ENCODE results near the gene UBXN7. TPM values are rescaled to one million over a fixed set of nuclear protein-coding genes. Genes with fewer than 3 reads are reported as not detected.

The UBXN7 gene
- total and polyA plus RNA-seq, 2 of the 4 experiments (the other 2 are of a cell fraction), result 8.6 to 16.1 TPM

DNA sequence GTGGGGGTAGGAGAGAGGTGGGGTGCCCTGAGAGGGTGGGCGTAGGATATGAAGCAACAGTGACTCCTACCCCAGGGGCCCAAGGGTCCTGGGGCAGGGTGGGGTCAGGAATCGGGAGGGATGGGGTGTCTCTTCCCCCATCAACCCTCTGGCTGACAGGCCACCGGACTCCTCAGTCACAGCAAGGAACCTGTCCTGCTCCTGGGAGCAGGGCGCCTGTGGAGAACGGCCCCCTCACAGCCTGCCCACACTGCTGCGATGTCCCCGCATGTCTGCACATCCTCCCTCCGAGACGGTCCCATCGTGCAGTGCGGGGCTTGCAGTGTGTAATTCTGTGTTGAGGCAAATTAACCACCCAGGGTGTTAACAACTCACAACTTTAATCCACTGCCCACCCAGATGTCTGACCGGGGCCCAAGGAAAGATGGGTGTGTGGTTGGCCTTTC lies 96.7 kb downstream of the UBXN7 start:
- H2AK5ac ChIP-seq (ENCODE audit: low read depth, low read length), result no peak overlapping the region; the same call in 1 of the 2 replicates
- no peak overlapping the region for H3K4ac ChIP-seq (ENCODE audit: low read depth, low read length)
- no peak overlapping the region for H2BK15ac ChIP-seq (ENCODE audit: low read depth, low read length)
- H4K5ac ChIP-seq (ENCODE audit: low read depth, low read length), result no peak overlapping the region
- ChIA-PET CTCF (no interaction called here), POLR2A (ENCODE audit: unreplicated experiment) (no interaction called here)
- no peak overlapping the region for H3K56ac ChIP-seq (ENCODE audit: extremely low read depth, insufficient read depth, low read length)
- no CpG with 5 or more reads among the region's 12 CpGs for WGBS, 2 experiments (ENCODE audit: extremely low coverage in 2 of 2, insufficient read length in 1 of 2)
- dilution Hi-C loops (cut with HindIII; ENCODE audit: low sequenced_read_pairs, unreplicated experiment) (no loop called here), in situ Hi-C loops (cut with MboI; ENCODE audit: low sequenced_read_pairs) (no loop called here), intact Hi-C loops (cut with micrococcal nuclease) (no loop called here)
- H2BK20ac ChIP-seq (ENCODE audit: low read depth, low read length), result no peak overlapping the region
- no peak overlapping the region for H3K4me2 ChIP-seq (ENCODE audit: low read depth, low read length)
- H2AFZ ChIP-seq (replicated peaks; ENCODE audit: low read length, poor library complexity), result peak overlapping the region; percentile 58
- H3K79me1 ChIP-seq (ENCODE audit: low read depth in 1 of 2, low read length in 2 of 2), result no peaks in the 10 kb centered on the region
- no peak overlapping the region for H4K91ac ChIP-seq (ENCODE audit: insufficient read depth, low read depth, low read length)
- no peak overlapping the region for H3K27ac ChIP-seq (ENCODE audit: insufficient read depth, low read length)
- H3K14ac ChIP-seq (replicated peaks; ENCODE audit: low read depth, low read length), result no peak overlapping the region
- H3K9ac ChIP-seq (ENCODE audit: low read depth, low read length), result no peak overlapping the region
- H3K18ac ChIP-seq (ENCODE audit: low read depth, low read length), result no peak overlapping the region
- peaks cover 3% of the 10 kb centered on the region for H3K9me1 ChIP-seq (ENCODE audit: insufficient read depth, low read length)
- no peak overlapping the region for H2AK9ac ChIP-seq (replicated peaks; ENCODE audit: low read depth, low read length, poor library complexity)
- BruUV-seq (replicated peaks), result no TSS peak
- no peak overlapping the region for H2BK5ac ChIP-seq (ENCODE audit: low read depth, low read length, poor library complexity, severe bottlenecking)
- no peak overlapping the region for H3K4me3 ChIP-seq (ENCODE audit: insufficient read depth, low read depth, low read length)
- ATAC-seq (ENCODE audit: low read depth) (no peak), DNase-seq (no peak)
- TF ChIP-seq POLR2A (IDR thresholded peaks at IDR 0.05; ENCODE audit: low read depth, low read length), result no peak
- no peak for TF ChIP-seq RAD21 (IDR thresholded peaks at IDR 0.05; ENCODE audit: low read length)
- no peak for TF ChIP-seq FOS (IDR thresholded peaks at IDR 0.05; ENCODE audit: low read depth, low read length)
- TF ChIP-seq, protein P1, sequence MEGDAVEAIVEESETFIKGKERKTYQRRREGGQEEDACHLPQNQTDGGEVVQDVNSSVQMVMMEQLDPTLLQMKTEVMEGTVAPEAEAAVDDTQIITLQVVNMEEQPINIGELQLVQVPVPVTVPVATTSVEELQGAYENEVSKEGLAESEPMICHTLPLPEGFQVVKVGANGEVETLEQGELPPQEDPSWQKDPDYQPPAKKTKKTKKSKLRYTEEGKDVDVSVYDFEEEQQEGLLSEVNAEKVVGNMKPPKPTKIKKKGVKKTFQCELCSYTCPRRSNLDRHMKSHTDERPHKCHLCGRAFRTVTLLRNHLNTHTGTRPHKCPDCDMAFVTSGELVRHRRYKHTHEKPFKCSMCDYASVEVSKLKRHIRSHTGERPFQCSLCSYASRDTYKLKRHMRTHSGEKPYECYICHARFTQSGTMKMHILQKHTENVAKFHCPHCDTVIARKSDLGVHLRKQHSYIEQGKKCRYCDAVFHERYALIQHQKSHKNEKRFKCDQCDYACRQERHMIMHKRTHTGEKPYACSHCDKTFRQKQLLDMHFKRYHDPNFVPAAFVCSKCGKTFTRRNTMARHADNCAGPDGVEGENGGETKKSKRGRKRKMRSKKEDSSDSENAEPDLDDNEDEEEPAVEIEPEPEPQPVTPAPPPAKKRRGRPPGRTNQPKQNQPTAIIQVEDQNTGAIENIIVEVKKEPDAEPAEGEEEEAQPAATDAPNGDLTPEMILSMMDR (conservative IDR thresholded peaks at IDR 0.05; ENCODE audit: low read depth, low read length), result no peak
- TF ChIP-seq SMC3 (IDR thresholded peaks at IDR 0.05; ENCODE audit: low read depth, low read length), result no peak
- no peak for TF ChIP-seq RFX5 (IDR thresholded peaks at IDR 0.05; ENCODE audit: low read depth, low read length)
- TF ChIP-seq RCOR1 (IDR thresholded peaks at IDR 0.05; ENCODE audit: insufficient replicate concordance, low read length), result no peak
- no peak for TF ChIP-seq CEBPB (IDR thresholded peaks at IDR 0.05; ENCODE audit: low read depth, low read length)
- TF ChIP-seq NFE2L2 (IDR thresholded peaks at IDR 0.05; ENCODE audit: low read depth, low read length), result no peak
- no peak for TF ChIP-seq MAFK (IDR thresholded peaks at IDR 0.05; ENCODE audit: low read depth, low read length)
- no peak for TF ChIP-seq MAZ (IDR thresholded peaks at IDR 0.05; ENCODE audit: borderline replicate concordance, low read depth, low read length)
- TF ChIP-seq MXI1 (IDR thresholded peaks at IDR 0.05; ENCODE audit: borderline replicate concordance, low read depth, low read length), result no peak
- TF ChIP-seq, protein P2, sequence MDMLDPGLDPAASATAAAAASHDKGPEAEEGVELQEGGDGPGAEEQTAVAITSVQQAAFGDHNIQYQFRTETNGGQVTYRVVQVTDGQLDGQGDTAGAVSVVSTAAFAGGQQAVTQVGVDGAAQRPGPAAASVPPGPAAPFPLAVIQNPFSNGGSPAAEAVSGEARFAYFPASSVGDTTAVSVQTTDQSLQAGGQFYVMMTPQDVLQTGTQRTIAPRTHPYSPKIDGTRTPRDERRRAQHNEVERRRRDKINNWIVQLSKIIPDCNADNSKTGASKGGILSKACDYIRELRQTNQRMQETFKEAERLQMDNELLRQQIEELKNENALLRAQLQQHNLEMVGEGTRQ (IDR thresholded peaks at IDR 0.05; ENCODE audit: low read depth, low read length), result no peak
- TF ChIP-seq, protein P3, sequence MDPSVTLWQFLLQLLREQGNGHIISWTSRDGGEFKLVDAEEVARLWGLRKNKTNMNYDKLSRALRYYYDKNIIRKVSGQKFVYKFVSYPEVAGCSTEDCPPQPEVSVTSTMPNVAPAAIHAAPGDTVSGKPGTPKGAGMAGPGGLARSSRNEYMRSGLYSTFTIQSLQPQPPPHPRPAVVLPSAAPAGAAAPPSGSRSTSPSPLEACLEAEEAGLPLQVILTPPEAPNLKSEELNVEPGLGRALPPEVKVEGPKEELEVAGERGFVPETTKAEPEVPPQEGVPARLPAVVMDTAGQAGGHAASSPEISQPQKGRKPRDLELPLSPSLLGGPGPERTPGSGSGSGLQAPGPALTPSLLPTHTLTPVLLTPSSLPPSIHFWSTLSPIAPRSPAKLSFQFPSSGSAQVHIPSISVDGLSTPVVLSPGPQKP (IDR thresholded peaks at IDR 0.05; ENCODE audit: borderline replicate concordance, low read depth, low read length), result no peak
- TF ChIP-seq CHD1 (IDR thresholded peaks at IDR 0.05; ENCODE audit: low read depth, low read length), result no peak
- TF ChIP-seq BHLHE40 (IDR thresholded peaks at IDR 0.05; ENCODE audit: low read depth, low read length), result no peak
- H4K8ac ChIP-seq (ENCODE audit: low read depth in 2 of 2, low read length in 2 of 2), result no peak overlapping the region
- no peaks in the 10 kb centered on the region for H3K27me3 ChIP-seq (ENCODE audit: control insufficient read depth, insufficient read depth, low read length)
- no peaks in the 10 kb centered on the region for H3K36me3 ChIP-seq (ENCODE audit: control insufficient read depth, insufficient read depth, low read length)
- no peak overlapping the region for H3K23ac ChIP-seq (ENCODE audit: low read depth, low read length)
- H2BK120ac ChIP-seq (ENCODE audit: low read depth, low read length), result no peak overlapping the region
- H3K9me3 ChIP-seq (ENCODE audit: control insufficient read depth, insufficient read depth, low read length), result no peaks in the 10 kb centered on the region
- H3K4me1 ChIP-seq (ENCODE audit: control insufficient read depth, insufficient read depth, low read length), result no peaks in the 10 kb centered on the region
- H4K20me1 ChIP-seq (ENCODE audit: insufficient read depth, low read length), result no peaks in the 10 kb centered on the region
